Measurements from ENCODE around the gene MTARC2.

Gene MTARC2

DNA sequence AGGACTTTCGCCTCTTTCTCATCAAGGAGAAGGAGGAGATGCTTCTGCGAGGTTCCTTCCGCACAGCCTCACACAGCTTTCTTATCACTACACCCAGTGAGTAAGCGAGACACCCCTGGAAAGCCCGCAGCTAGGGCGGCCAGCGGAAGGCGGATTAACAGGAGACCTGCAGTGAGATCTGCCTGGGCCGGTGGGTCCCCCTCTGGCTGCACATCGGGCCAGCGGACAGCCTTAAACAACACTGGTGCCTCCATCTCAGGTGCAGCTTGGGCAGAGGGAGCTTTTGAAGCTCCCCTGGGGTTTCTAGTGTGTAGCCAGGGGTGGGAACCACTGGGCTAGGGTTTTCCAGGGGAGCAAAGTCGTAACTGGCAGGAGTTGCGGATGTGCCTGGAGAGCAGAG, 21.1 kb downstream of the MTARC2 start:
- DNase-seq (ENCODE audit: low spot score), result no peak

DNA sequence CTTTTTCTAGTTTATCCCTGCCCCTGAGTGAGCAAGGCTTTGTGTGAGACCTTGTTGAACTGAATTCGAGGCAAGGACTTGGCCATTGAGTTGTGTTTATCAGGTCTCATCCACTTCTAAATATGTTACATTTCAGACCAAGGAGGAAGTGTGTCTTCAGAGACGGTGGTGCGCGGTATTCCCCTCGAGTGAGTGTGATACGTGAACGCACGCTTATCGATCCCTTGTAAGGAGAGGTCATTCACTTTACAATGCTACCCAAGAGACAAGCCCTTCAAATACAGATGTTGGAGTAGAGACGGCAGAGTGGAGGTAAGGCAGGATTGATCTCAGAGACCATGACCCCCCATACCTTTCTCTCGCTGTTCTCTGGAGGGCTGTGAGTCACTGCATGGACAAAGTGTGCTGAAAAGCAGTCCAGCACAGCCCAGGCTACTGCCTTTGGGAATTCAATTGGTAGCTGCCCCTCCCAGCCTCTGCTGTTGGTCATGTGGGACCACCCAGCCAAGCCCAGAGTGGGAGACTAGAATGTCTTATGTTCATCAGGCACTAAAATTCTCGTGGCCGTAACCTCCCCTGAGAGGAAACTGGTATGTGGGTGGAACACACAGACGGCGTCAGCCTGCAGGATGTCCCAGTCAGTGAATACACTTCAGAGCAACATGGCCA, 22.3 kb downstream of the MTARC2 start:
- DNase-seq (ENCODE audit: low spot score), result peak; percentile 62

DNA sequence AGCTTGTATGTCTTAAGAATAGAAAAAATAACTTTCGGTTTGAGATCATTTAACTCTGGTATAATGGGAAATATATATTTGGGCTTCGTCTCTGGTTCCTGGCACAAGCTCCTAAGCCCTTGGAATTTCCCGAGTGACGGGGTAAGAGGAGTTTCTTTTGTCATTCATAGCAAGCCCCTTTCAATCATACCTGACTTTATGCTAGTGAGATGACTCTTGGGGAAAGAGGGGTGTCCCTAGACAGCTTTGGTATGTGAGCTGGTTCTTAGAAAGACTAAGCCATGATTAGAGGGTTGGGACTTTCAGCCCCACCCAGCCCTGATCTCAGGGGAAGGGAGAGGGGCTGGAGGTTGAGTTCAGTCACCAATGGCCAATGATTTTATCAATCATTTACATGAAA, 24.7 kb downstream of the MTARC2 start:
- DNase-seq (ENCODE audit: low spot score), result no peak

DNA sequence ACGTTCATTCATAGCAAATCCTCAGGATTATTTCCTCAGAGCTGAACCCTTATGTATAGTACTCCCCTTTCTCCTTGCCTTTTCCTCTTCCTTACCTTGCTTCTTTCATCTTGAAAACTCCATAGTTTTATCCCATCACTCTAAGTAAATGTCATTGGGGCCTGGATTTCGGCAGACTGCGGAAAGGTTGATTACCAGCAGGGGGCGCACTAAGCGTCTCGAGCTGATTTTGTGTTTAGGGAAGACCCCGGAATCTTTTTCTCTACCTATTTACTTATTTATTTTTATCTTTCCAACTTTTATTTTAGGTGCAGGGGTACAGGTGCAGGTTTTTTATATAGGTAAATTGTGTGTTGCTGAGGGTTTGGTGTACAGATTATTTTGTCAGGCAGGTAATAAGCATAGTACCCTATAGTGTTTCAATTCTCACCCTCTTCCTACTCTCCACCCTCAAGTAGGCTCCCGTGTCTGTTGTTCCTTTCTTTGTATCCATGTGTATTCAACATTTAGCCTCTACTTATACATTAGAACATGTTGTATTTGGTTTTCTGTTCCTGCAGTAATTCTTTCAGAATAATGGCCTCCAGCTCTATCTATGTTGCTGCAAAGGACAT, 27.2 kb downstream of the MTARC2 start:
- DNase-seq (ENCODE audit: low spot score), result peak; percentile 55

DNA sequence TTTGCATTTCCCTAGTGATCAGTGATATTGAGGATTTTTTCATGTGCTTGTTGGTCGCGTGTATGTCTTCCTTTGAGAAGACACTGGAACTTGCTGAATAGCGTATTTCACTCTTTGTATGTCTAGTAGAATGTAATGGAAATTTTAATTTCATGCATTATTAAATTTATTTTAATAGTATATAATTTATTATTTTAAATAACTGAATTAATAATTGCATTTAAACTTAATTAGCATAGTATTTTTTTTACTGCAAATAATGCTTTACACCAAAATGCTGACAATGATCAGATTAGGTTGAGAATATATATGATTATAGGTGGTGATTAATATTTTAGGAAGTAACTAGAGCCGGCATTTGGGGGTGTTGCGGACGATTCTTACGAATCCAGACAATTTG, 28.1 kb downstream of the MTARC2 start:
- no peak for DNase-seq (ENCODE audit: low spot score)

DNA sequence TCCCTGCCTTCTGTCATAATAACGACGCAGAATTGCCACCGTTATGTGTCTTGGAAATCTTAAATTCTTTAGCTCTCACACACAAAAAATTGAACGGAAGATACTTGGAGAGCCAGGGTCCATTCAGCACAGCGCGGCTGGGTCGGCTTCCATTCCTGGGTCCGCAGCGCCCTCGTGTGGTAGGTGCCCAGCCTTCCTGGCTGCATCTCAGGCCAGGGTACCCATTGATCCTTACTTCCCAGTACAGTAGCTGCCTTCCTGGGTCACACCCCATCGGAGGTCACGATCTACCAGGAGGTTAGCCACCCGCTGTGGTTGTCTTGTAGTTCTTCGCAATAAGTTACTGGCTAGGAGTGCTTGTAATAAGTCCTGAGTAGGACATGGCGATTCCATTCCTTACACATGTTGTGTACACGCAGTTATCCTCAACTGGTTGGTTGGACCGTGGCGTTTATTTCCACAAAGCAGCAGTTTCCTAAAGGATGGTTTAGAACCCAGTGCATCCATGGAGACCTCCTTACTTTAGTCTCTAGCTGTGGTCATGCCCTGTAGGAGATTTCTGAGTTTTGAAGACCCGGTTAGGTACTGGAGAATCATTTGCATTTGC, 28.7 kb downstream of the MTARC2 start:
- DNase-seq (ENCODE audit: low spot score), result peak; percentile 79

DNA sequence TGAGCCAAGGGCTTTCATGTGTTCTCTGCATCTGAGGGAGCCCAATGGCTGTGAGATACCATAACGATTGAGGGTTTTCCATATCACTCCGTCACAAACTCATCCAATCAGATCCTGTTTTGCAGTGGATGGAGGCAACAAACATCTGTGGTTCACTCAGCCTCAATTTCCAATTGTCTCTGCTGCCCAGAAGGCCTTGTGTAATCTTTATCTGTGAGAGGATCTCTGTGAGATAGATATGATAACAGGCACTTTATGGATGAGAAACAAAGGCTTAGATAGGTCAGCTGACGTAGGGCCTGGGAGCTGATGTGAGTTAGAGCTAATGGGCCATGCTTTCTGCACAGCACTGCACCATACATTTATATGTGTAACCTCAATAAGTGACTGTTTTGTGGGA, 35.3 kb downstream of the MTARC2 start:
- DNase-seq (ENCODE audit: low spot score), result no peak

DNA sequence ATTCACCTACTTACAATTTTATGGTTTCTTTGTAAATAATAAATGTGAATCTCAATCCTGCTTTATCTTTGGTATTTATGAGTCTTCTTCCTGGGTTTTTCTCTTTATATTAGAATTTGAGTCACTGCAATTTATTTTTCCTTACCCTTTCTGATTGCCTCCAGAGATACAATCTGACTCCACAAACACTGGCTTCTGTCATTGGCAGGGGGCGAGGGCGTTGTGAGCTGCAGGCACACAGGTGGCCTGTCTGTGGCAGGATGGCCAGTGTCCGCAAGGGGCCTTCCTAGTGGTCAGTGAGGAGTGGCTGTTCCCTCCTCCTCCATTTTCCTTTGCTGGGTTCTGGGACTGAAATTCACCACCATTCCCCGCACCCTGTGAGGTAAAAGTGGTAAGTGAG, 36.6 kb downstream of the MTARC2 start:
- DNase-seq (ENCODE audit: low spot score), result no peak

DNA sequence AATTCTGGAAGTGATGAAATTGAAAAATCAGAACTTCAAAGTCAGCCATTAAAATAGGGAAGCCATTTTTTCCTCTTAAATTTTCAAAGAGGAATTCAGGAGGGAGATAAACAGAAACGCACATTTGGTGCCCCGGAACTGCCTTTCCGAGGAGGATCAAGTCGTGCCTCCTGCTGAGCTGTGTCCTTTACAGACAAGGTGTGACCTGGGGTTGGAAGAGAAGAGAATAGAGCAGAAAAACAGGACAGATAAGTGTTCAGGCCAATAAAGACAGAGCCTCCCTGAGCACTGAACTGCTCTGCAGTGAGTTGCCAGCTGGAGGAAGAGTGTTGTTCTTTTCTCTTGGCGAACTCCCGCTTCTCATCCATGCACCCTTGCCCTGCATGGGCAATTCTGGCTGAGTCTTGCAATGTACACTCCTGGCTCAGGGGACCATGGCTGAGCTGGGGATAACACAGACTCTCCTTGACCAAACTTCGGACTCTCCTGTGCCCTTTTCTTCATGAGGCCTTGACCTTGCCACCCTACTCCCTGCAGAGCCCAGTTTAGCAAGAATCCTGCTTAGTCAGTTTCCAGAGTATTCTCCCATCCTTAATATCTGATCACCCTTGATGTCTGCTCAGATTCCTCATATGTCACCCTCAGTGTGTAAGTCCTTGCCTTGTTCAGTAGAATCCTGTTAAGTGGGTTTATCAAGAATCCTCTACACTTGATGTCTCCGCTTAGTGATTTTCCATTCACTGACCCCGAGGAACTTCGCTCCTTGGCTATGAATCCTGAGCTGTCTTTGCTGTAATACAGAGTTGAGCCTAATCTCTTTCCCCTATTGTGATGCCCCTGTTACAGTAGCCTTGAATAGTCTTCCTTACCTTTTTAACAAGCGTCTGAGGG, 37.3 kb downstream of the MTARC2 start:
- no peak for DNase-seq (ENCODE audit: low spot score)

DNA sequence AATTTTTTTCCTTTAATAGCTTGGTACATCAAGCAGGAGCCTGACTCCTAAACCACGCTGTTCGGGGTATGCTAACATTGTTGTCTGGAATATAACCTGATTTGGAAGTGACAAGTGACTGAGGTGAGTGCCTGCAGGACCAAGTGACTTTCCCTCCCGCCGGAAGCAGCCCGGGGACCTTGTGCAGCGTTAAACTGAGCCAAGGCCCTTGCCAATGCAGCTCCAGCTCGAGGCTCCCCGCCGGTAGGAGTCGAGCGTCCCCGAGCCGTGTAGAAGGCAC, 37.9 kb downstream of the MTARC2 start:
- no peak for DNase-seq (ENCODE audit: low spot score)

DNA sequence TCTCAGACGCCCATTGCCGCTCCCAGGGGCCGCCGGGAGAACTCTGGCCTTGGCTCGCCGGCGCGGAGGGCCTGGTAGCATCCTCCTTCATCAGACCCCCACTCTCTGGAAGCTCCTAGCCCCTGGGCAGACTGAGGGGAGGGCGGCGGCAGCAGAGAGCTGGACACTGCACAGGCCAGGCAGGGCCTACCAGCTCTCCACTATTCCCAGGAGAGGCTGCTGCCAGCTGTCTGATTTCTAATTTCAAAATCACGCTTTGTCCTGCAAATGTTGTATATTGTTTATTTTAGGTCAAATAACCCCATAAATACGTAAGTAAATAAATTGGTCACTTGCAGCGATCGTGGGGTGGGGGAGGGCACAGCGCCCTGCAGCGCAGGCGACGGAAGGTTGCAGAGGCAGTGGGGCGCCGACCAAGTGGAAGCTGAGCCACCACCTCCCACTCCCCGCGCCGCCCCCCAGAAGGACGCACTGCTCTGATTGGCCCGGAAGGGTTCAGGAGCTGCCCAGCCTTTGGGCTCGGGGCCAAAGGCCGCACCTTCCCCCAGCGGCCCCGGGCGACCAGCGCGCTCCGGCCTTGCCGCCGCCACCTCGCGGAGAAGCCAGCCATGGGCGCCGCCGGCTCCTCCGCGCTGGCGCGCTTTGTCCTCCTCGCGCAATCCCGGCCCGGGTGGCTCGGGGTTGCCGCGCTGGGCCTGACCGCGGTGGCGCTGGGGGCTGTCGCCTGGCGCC, 38.4 kb downstream of the MTARC2 start, which contains the start of gene MTARC1:
TSS of gene MTARC1 (plus strand) at position 577 of the 732 bp plus-strand sequence. CDS start at position 609, 32 bp downstream.
- peak; percentile 43 for DNase-seq (ENCODE audit: low spot score)

DNA sequence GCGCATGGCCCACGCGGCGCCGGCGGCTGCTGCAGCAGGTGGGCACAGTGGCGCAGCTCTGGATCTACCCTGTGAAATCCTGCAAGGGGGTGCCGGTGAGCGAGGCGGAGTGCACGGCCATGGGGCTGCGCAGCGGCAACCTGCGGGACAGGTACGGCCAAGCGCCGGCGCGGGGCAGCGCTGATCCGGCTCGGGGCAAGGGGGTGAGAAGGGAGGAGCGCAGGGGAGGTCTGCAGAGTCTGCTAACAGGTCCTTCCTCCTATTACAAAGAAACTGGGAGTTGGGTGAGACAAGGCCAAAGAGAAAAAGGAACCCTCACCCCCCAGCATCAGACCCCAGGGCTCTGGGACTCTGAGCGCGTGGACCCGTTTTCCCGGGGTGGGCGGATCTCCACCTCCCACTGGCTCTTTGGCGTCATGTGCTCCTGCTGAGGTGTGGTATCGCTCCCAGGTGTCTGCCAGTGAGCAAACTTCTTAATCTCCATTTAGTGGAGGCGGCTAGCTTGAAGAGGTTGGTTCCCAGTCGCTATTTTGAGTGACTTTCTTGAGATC, 39.0 kb downstream of the MTARC2 start:
- peak; percentile 18 for DNase-seq (ENCODE audit: low spot score)

DNA sequence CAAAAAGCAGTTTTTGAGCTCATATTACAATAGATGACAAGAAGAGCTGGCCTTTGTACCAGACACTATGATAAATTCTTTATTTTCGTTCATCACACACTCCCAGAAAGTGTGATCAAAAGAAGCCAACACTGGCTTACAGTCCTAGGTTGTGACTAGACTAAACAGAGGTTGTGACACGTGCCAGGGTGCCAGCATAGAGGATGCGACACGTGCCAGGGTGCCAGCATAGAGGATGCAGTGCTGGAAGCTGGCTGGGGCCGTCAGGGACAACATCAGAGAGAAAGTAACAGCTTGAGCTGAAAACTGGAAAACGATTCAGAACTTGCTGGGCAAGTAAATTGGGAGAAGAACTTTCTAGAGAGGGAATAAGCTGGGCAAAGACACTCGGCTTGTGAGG, 40.8 kb downstream of the MTARC2 start:
- DNase-seq (ENCODE audit: low spot score), result no peak

DNA sequence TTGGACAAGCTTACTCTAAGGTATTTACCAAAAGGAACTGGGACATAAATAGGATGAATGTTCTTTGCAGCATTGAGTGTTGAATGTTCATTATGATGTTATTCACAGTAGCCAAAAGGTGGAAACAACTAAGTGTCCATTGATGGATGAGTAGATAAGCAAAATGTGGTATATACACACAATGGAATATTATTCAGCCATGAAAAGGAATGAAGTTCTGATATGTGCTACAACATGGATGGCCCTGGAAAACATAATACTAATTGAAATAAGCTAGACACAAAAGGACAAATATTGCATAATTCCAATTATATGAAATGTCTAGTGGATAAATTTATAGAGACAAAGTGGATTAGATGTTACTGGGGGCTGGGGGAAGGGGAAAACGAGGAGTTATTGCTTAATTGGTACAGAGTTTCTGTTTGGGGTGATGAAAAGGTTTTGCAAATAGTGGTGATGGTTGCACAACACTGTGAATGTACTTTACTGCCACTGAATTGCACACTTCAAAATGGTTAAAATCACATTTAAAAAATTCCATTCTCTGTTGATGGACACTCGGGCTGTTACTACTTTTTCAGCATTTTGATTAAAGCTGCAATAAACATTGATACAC, 41.5 kb downstream of the MTARC2 start:
- DNase-seq (ENCODE audit: low spot score), result no peak

DNA sequence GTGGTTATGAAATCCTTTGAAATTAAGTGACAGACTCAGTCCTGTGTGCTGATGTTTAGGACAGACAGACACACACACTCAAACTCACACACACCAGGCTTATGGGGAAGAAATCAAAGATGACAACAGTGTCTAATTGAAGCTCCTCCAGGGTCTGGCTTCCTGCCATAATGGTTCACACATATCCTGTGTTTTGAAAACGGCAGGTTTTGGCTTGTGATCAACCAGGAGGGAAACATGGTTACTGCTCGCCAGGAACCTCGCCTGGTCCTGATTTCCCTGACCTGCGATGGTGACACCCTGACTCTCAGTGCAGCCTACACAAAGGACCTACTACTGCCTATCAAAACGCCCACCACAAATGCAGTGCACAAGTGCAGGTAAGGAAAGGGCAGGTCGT, 43.2 kb downstream of the MTARC2 start:
- no peak for DNase-seq (ENCODE audit: low spot score)

DNA sequence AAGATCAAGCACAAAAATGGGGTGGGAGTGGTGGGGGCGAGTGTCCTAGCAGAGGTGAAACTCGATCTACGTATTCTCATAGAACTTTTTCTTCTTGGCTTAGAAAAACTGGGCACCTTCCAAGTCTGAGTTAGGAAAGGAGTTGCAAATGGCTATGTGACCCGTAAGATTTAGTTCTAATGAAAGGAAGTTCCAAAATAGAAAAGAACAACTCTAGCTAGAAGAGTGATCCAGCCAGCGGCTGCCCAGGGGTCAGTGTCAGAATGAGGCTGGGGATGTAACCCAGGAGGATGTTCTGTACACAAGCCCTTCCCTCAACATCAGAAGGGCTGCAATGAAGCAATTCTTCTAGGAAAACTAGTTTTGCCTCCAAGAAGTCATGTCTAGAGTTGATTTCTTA, 43.8 kb downstream of the MTARC2 start:
- no peak for DNase-seq (ENCODE audit: low spot score)

DNA sequence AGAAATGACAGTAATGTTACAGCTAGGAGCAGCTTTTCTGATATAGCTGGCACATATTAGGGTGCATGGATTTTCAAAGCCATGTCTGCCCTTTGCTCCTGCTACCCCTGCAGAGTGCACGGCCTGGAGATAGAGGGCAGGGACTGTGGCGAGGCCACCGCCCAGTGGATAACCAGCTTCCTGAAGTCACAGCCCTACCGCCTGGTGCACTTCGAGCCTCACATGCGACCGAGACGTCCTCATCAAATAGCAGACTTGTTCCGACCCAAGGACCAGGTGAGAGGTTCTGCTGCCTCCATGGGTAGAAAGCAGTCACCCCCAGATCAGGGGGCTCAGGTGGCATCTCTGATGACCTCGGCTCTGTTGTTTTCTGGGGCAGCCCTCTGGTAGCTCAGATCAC, 48.4 kb downstream of the MTARC2 start:
- no peak for DNase-seq (ENCODE audit: low spot score)

DNA sequence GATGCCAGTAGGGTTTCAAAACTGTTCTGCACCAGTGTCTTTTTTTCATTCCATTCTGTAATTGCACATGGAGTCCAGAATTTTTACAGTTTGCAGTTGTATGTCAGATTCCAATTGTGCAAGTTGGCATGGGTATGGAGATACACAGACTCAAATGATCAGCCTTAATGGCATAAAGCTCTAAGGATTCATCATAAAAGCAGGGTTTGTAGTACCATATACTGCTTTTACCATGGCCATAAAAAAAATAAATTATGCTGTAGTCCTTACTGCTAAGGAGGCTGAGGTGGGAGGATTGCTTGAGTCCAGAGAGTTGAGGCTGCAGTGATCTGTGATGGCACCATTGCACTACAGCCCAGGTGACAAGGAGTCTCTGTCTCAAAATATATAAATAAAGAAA, 48.9 kb downstream of the MTARC2 start:
- no peak for DNase-seq (ENCODE audit: low spot score)

DNA sequence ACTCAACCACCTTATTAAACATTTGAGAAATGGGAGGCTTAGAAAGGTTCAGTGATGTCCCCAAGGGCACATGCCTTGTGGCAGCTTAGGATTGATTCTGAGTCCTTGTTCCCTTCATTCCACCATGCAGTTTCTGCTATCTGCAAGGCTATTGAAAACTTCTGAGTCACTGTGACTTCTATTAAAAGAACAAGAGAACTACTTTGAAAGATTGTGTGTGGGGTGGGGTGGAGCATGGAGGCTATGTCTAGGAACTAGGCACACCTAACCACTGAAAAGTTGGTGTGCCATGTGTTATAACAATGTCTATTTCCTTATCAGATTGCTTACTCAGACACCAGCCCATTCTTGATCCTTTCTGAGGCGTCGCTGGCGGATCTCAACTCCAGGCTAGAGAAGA, 49.4 kb downstream of the MTARC2 start:
- no peak for DNase-seq (ENCODE audit: low spot score)

DNA sequence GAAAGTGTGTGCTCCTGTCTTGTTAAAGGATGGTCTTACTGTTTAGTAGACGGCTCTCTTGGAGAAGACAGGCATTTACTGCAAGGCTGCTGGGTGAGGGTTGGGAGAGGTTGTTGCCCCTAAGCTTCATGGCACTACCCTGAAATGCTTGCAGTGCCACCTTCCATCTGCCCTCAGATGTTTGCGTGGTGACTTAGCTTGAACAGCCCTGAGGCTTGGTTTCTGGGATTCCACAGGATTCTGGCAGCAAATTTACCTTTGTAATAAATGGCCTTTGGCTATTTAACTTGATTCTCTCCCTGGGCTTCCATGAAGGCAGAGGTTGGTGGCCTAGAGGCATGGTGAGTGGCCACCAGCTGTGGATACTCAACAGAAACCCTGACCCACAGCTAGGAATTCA, 50.2 kb downstream of the MTARC2 start:
- DNase-seq (ENCODE audit: low spot score), result no peak

DNA sequence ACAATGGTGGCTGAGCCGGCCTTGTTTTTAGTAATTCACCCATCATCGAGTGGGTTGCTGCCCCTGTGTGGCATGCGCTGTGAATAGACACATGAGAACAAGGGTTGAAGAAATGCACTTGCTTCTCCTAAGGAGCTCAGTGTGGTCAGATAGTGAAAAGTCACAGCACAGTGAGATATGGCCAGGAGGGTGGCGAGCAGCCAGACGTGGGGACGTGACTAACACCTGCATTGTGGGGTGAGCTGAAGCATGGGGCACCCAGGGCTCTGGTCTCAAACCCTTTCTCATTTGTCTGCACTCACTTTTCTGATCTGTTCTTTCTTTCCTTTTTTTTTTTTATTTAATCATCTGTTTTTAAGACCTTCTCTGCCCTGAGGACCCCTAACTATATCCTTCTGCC, 52.1 kb downstream of the MTARC2 start:
- DNase-seq (ENCODE audit: low spot score), result no peak

Measured in germinal center (tissue), 1 donor.